Measurements from ENCODE around the gene NMRK2.

Gene NMRK2

DNA sequence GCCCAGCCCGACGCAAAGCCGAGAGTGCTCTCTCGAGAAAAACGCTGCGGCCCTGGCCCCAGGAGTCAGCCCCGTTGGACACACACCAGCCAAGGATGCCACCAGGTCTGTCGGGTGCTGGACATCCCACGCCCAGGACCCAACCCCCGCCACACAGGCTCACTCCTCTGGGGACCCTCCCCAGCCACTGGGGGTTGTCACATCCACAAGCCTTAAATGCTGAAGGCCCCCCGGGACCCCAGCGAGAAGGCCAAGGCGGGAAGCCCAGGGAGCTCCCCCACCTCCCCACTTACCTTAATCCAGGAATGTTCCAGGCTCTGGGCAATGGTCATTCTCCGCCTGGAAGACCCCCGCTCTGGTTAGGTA lies 26.9 kb downstream of the NMRK2 start:
- no peaks in the 10 kb centered on the region for H3K27me3 ChIP-seq (ENCODE audit: control insufficient read depth in 3 of 3, insufficient read depth in 3 of 3, low read depth in 1 of 3, low read length in 3 of 3)
- H3K18ac ChIP-seq (ENCODE audit: low read length) = no peak overlapping the region
- H2AK5ac ChIP-seq (ENCODE audit: low read depth, low read length) = no peak overlapping the region
- H4K91ac ChIP-seq (ENCODE audit: low read depth, low read length, poor library complexity) = no peak overlapping the region
- H3K4me3 ChIP-seq (ENCODE audit: low read length in 2 of 2) = no peak overlapping the region
- WGBS, 2 donors (ENCODE audit: extremely low coverage in 2 of 2, insufficient read length in 2 of 2, insufficient replicate concordance in 1 of 2) = no CpG with 5 or more reads among the region's 15 CpGs
- H2BK12ac ChIP-seq (ENCODE audit: low read length) = no peak overlapping the region
- peaks cover 0 to 2% of the 10 kb centered on the region in 2 donors for H3K9me3 ChIP-seq (replicated peaks in 1 of 2; ENCODE audit: control insufficient read depth in 2 of 2, insufficient read depth in 1 of 2, low read depth in 1 of 2, low read length in 2 of 2)
- no peak overlapping the region for H3K4me2 ChIP-seq (ENCODE audit: insufficient read depth, low read length, poor library complexity, severe bottlenecking)
- H3K9ac ChIP-seq (ENCODE audit: low read depth, low read length, poor library complexity) = no peak overlapping the region
- H2BK5ac ChIP-seq (ENCODE audit: low read length) = no peak overlapping the region
- H3K79me1 ChIP-seq (ENCODE audit: low read depth, low read length) = peaks cover 23% of the 10 kb centered on the region
- H4K8ac ChIP-seq (ENCODE audit: low read depth, low read length) = no peak overlapping the region
- no peak overlapping the region for H2BK15ac ChIP-seq (ENCODE audit: low read length)
- no peak for DNase-seq (ENCODE audit: low spot score)
- no peak overlapping the region for H2AFZ ChIP-seq (ENCODE audit: low read length)
- H3K23ac ChIP-seq (ENCODE audit: low read depth, low read length, poor library complexity) = peak overlapping the region; percentile 55
- no peak overlapping the region for H2BK120ac ChIP-seq (ENCODE audit: low read depth, low read length)
- no peaks in the 10 kb centered on the region for H3K4me1 ChIP-seq (ENCODE audit: control insufficient read depth in 2 of 2, insufficient read depth in 1 of 2, low read depth in 1 of 2, low read length in 2 of 2)
- H3K36me3 ChIP-seq (replicated peaks in 1 of 2; ENCODE audit: control insufficient read depth in 2 of 2, insufficient read depth in 2 of 2, low read length in 2 of 2) = peaks cover 56 to 77% of the 10 kb centered on the region in 2 donors
- H3K4ac ChIP-seq (ENCODE audit: low read length) = no peak overlapping the region
- no peak overlapping the region for H3K14ac ChIP-seq (ENCODE audit: low read length)
- no peak overlapping the region for H3K27ac ChIP-seq (replicated peaks; ENCODE audit: low read length)

DNA sequence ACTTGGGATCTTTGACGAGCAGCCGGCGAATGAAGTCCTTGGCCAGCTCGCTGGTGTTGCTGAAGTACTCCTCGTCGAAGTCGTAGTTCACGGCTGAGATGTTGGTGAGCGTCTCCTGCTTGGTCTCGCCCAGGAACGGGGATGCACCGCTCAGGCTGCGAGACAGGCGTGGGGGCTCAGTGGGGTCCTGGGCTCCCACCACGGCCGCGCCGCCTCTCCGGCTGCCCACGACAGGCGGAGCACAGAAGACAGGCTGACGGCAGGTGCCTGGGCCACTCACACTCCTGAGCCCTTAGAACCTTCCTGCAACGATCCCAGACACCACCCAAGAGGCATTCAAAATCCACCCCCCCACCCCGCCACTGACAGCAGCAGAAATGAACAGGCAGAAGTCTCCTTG lies 28.1 kb downstream of the NMRK2 start:
- H2BK5ac ChIP-seq (ENCODE audit: low read length) = no peak overlapping the region
- no peak overlapping the region for H2BK120ac ChIP-seq (ENCODE audit: low read depth, low read length)
- H3K27me3 ChIP-seq (ENCODE audit: control insufficient read depth in 3 of 3, insufficient read depth in 3 of 3, low read depth in 1 of 3, low read length in 3 of 3) = no peaks in the 10 kb centered on the region
- no peak overlapping the region for H3K9ac ChIP-seq (ENCODE audit: low read depth, low read length, poor library complexity)
- peaks cover 0 to 2% of the 10 kb centered on the region in 2 donors for H3K9me3 ChIP-seq (replicated peaks in 1 of 2; ENCODE audit: control insufficient read depth in 2 of 2, insufficient read depth in 1 of 2, low read depth in 1 of 2, low read length in 2 of 2)
- no peak overlapping the region for H3K14ac ChIP-seq (ENCODE audit: low read length)
- no peak overlapping the region for H4K8ac ChIP-seq (ENCODE audit: low read depth, low read length)
- peak overlapping the region; percentile 38 for H3K18ac ChIP-seq (ENCODE audit: low read length)
- peaks cover 26% of the 10 kb centered on the region for H3K79me1 ChIP-seq (ENCODE audit: low read depth, low read length)
- no peak overlapping the region for H3K27ac ChIP-seq (replicated peaks; ENCODE audit: low read length)
- no peak overlapping the region for H4K91ac ChIP-seq (ENCODE audit: low read depth, low read length, poor library complexity)
- whole genome bisulfite sequencing, 2 donors (ENCODE audit: extremely low coverage in 2 of 2, insufficient read length in 2 of 2, insufficient replicate concordance in 1 of 2) = no CpG with 5 or more reads among the region's 24 CpGs
- no peak overlapping the region for H2BK15ac ChIP-seq (ENCODE audit: low read length)
- no peak overlapping the region for H3K4ac ChIP-seq (ENCODE audit: low read length)
- H3K4me2 ChIP-seq (ENCODE audit: insufficient read depth, low read length, poor library complexity, severe bottlenecking) = no peak overlapping the region
- H3K4me1 ChIP-seq (ENCODE audit: control insufficient read depth in 2 of 2, insufficient read depth in 1 of 2, low read depth in 1 of 2, low read length in 2 of 2) = no peaks in the 10 kb centered on the region
- DNase-seq (ENCODE audit: low spot score) = no peak
- H2AK5ac ChIP-seq (ENCODE audit: low read depth, low read length) = no peak overlapping the region
- H3K36me3 ChIP-seq (replicated peaks in 1 of 2; ENCODE audit: control insufficient read depth in 2 of 2, insufficient read depth in 2 of 2, low read length in 2 of 2) = peaks cover 62 to 86% of the 10 kb centered on the region in 2 donors
- H2BK12ac ChIP-seq (ENCODE audit: low read length) = peak overlapping the region; percentile 58
- H3K23ac ChIP-seq (ENCODE audit: low read depth, low read length, poor library complexity) = peak overlapping the region; percentile 55
- H2AFZ ChIP-seq (ENCODE audit: low read length) = no peak overlapping the region
- no peak overlapping the region for H3K4me3 ChIP-seq (ENCODE audit: low read length in 2 of 2)

DNA sequence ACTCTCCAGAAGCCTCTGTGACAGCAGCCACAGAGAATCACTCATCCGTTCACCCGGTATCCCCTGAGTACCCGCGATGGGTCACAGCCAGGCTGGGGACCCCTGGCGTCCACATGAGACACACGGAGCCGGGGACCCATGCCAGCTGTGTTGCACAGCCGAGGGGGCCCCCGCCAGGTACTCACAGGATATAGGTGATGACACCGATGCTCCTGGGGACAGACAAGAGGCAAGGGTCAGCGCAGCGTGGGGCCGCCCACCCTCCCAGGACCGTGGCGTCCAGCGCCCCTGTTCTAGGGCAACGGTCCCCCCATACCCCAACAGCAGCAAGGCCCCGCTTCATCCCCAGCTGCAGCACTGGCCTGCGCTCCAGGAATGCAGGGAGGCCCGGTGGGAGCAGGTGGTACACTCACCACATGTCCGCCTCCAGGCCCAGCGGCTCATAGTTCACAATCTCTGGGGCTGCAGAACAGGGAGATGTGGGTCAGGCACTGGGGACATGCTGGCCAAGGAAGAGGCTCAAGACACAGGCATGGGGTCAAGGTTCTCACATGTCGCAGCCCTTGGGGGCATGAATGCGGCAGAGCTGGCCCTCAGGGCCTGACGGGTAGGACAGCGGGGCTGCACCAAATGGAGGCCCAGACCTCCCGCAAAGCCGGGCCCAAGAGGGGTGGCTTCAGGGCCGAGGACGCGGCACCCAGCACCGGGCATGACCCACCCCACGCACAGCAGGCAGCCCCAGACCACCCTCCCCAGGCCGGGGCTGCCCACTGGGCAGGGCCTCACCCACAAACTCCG lies 30.8 kb downstream of the NMRK2 start:
- no CpG with 5 or more reads among the region's 35 CpGs for WGBS, 2 donors (ENCODE audit: extremely low coverage in 2 of 2, insufficient read length in 2 of 2, insufficient replicate concordance in 1 of 2)
- peaks cover 70 to 91% of the 10 kb centered on the region in 2 donors for H3K36me3 ChIP-seq (replicated peaks in 1 of 2; ENCODE audit: control insufficient read depth in 2 of 2, insufficient read depth in 2 of 2, low read length in 2 of 2)

DNA sequence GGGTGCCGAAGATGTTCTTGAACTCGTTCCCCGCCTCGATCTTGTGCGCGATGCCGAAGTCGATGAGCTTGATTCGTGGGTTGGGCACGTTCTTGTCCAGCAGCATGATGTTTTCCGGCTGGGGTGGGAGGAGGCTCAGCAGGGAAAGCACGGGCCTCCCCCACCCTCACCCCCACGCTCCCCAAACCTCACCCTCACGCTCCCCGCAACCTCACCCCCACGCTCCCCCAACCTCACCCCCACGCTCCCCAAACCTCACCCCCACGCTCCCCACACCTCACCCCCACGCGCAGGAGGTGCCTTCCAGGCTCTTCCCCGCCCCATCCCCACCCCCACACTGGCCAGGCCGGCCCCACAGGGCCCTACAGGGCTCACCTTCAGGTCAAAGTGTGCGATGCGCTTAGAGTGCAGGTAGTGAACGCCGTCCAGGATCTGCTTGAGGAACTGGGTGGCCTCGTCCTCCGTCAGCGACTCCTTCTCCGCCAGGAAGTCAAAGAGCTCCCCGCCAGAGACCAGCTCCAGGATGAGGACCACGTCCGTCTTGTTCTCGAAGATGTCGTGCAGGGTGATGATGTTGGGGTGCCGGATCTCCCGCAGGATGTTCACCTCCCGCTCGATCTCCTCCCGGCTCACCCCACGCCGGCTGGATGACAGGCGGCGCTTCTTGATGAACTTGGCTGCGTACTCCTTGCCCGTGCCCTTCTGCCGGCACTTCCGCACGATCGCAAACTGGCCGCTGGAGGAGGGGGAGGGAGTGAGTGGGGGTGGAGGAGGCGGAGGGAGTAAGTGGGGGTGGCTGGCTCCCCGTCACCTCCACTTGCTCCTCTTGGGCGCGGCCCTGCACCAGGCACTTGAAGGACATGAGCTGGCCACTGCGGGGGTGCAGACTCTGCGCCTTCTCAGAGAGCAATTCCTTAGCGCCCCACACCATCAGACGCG lies 31.7 kb downstream of the NMRK2 start:
- Histone ChIP-seq H3K4me2 (ENCODE audit: insufficient read depth, low read length, poor library complexity, severe bottlenecking) (no peak overlapping the region), H3K79me1 (ENCODE audit: low read depth, low read length) (peaks cover 29% of the 10 kb centered on the region), H3K14ac (ENCODE audit: low read length) (no peak overlapping the region), H3K9me3 (replicated peaks in 1 of 2; ENCODE audit: control insufficient read depth in 2 of 2, insufficient read depth in 1 of 2, low read depth in 1 of 2, low read length in 2 of 2) (peaks cover 0 to 2% of the 10 kb centered on the region in 2 donors), H2BK15ac (ENCODE audit: low read length) (no peak overlapping the region), H2AK5ac (ENCODE audit: low read depth, low read length) (no peak overlapping the region), H3K27ac (replicated peaks; ENCODE audit: low read length) (no peak overlapping the region), H3K9ac (ENCODE audit: low read depth, low read length, poor library complexity) (peak overlapping the region; percentile 4), H2BK5ac (ENCODE audit: low read length) (no peak overlapping the region), H4K8ac (ENCODE audit: low read depth, low read length) (no peak overlapping the region), H3K27me3 (ENCODE audit: control insufficient read depth in 3 of 3, insufficient read depth in 3 of 3, low read depth in 1 of 3, low read length in 3 of 3) (no peaks in the 10 kb centered on the region), H2BK120ac (ENCODE audit: low read depth, low read length) (no peak overlapping the region), H4K91ac (ENCODE audit: low read depth, low read length, poor library complexity) (no peak overlapping the region), H2BK12ac (ENCODE audit: low read length) (no peak overlapping the region), H2AFZ (ENCODE audit: low read length) (no peak overlapping the region), H3K4ac (ENCODE audit: low read length) (no peak overlapping the region), H3K18ac (ENCODE audit: low read length) (peak overlapping the region; percentile 11), H3K4me1 (ENCODE audit: control insufficient read depth in 2 of 2, insufficient read depth in 1 of 2, low read depth in 1 of 2, low read length in 2 of 2) (peaks cover 12 to 18% of the 10 kb centered on the region in 2 donors), H3K23ac (ENCODE audit: low read depth, low read length, poor library complexity) (peak overlapping the region; percentile 73), H3K36me3 (replicated peaks in 1 of 2; ENCODE audit: control insufficient read depth in 2 of 2, insufficient read depth in 2 of 2, low read length in 2 of 2) (peaks cover 63 to 88% of the 10 kb centered on the region in 2 donors), H3K4me3 (ENCODE audit: low read length in 2 of 2) (no peak overlapping the region)
- no CpG with 5 or more reads among the region's 60 CpGs for whole genome bisulfite sequencing, 2 donors (ENCODE audit: extremely low coverage in 2 of 2, insufficient read length in 2 of 2, insufficient replicate concordance in 1 of 2)
- DNase-seq (ENCODE audit: low spot score) = no peak

More for the DNA sequence above, 30.8 kb downstream of the NMRK2 start:
- Histone ChIP-seq H3K27ac (replicated peaks; ENCODE audit: low read length) (no peak overlapping the region), H3K9me3 (replicated peaks in 1 of 2; ENCODE audit: control insufficient read depth in 2 of 2, insufficient read depth in 1 of 2, low read depth in 1 of 2, low read length in 2 of 2) (peaks cover 0 to 2% of the 10 kb centered on the region in 2 donors), H3K23ac (ENCODE audit: low read depth, low read length, poor library complexity) (peak overlapping the region; percentile 73), H3K4ac (ENCODE audit: low read length) (no peak overlapping the region), H4K91ac (ENCODE audit: low read depth, low read length, poor library complexity) (no peak overlapping the region), H3K4me1 (ENCODE audit: control insufficient read depth in 2 of 2, insufficient read depth in 1 of 2, low read depth in 1 of 2, low read length in 2 of 2) (peaks cover 4 to 14% of the 10 kb centered on the region in 2 donors), H3K18ac (ENCODE audit: low read length) (no peak overlapping the region), H3K4me3 (ENCODE audit: low read length in 2 of 2) (no peak overlapping the region), H4K8ac (ENCODE audit: low read depth, low read length) (no peak overlapping the region), H2BK5ac (ENCODE audit: low read length) (peak overlapping the region; percentile 13), H2BK15ac (ENCODE audit: low read length) (no peak overlapping the region), H2BK12ac (ENCODE audit: low read length) (no peak overlapping the region), H3K4me2 (ENCODE audit: insufficient read depth, low read length, poor library complexity, severe bottlenecking) (no peak overlapping the region), H3K79me1 (ENCODE audit: low read depth, low read length) (peaks cover 34% of the 10 kb centered on the region), H3K9ac (ENCODE audit: low read depth, low read length, poor library complexity) (no peak overlapping the region), H3K27me3 (ENCODE audit: control insufficient read depth in 3 of 3, insufficient read depth in 3 of 3, low read depth in 1 of 3, low read length in 3 of 3) (no peaks in the 10 kb centered on the region), H3K14ac (ENCODE audit: low read length) (no peak overlapping the region), H2AK5ac (ENCODE audit: low read depth, low read length) (no peak overlapping the region), H2AFZ (ENCODE audit: low read length) (no peak overlapping the region), H2BK120ac (ENCODE audit: low read depth, low read length) (no peak overlapping the region)
- DNase-seq (ENCODE audit: low spot score) = no peak
